Measurements from ENCODE around the gene RPRD1B.

RPRD1B gene

GRCh38 chr20:38130687-38131587 is 97.4 kb downstream of the RPRD1B start:
- Histone ChIP-seq H2AK5ac (ENCODE audit: low read length, severe bottlenecking) (no peak overlapping the region), H3K18ac (ENCODE audit: low read depth in 1 of 2, low read length in 2 of 2) (peak overlapping the region in 1 of 2 experiments; percentile 5), H3K36me3 (ENCODE audit: control insufficient read depth in 1 of 2, insufficient read depth in 2 of 2, low read depth in 1 of 2, low read length in 2 of 2) (peaks cover 0 to 4% of the 10 kb centered on the region in 2 experiments), H3K9me3 (ENCODE audit: control insufficient read depth, low read length) (no peaks in the 10 kb centered on the region), H3K79me1 (replicated peaks; ENCODE audit: low read length, poor library complexity, severe bottlenecking) (no peaks in the 10 kb centered on the region), H2AFZ (ENCODE audit: low read depth, low read length) (no peak overlapping the region), H4K91ac (ENCODE audit: low read length) (no peak overlapping the region), H3K4me1 (ENCODE audit: control insufficient read depth, insufficient read depth, low read depth, low read length) (peaks cover 22% of the 10 kb centered on the region), H3K4me2 (ENCODE audit: low read length, poor library complexity, severe bottlenecking) (no peak overlapping the region), H3K27ac (ENCODE audit: low read length, poor library complexity, severe bottlenecking) (no peak overlapping the region), H2BK12ac (ENCODE audit: low read length in 2 of 2) (no peak overlapping the region), H2BK120ac (ENCODE audit: low read depth, low read length) (no peak overlapping the region), H3K23ac (ENCODE audit: low read length in 2 of 2) (no peak overlapping the region), H3K9ac (ENCODE audit: low read length) (no peak overlapping the region), H2BK15ac (ENCODE audit: low read depth, poor library complexity, severe bottlenecking) (no peak overlapping the region), H3K4me3 (ENCODE audit: insufficient read depth in 1 of 2, low read depth in 1 of 2, low read length in 2 of 2) (no peak overlapping the region), H3K14ac (ENCODE audit: low read length in 2 of 2) (peak overlapping the region in 1 of 2 experiments; percentile 26), H3K27me3 (ENCODE audit: control insufficient read depth in 1 of 2, insufficient read depth in 1 of 2, low read length in 2 of 2) (peaks cover 0 to 27% of the 10 kb centered on the region in 2 experiments), H4K8ac (ENCODE audit: low read length) (peak overlapping the region; percentile 21), H3K4ac (ENCODE audit: low read depth in 1 of 2, low read length in 2 of 2) (no peak overlapping the region), H2BK5ac (ENCODE audit: low read depth, low read length, poor library complexity, severe bottlenecking) (no peak overlapping the region)
- 90% methylated on average over 17 of the region's 19 CpGs for WGBS
- no peak for DNase-seq

DNA sequence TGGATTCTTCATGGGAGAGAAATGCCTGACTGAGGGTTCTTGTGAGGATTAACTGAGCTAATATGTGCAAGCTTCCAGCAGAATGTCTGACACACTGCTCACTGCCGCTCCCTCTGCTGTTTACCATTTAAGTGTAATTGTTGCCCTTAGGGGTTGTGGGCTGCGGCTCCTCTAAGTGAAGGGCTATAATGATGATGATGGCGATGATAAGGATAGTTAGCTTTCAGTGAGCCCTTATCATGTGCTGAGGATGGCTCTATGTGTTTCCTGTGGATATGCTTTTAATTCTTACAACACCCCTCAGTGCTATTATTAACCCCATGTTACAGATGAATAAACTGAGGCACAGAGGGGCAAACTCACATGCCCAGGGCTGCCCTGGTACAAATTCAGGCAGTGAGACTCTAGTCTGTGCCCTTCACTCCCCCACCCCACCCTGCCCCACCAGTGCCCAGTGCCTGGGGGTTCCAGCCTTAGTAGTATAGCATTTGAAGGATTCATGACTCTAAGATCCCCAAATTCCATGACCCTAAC is 98.1 kb downstream of the RPRD1B start:
- no peak overlapping the region for H2BK15ac ChIP-seq (ENCODE audit: low read depth, poor library complexity, severe bottlenecking)
- no peak overlapping the region for H2BK12ac ChIP-seq (ENCODE audit: low read length in 2 of 2)
- H3K27ac ChIP-seq (ENCODE audit: low read length, poor library complexity, severe bottlenecking): no peak overlapping the region
- H3K9ac ChIP-seq (ENCODE audit: low read length): no peak overlapping the region
- H3K4me1 ChIP-seq (ENCODE audit: control insufficient read depth, insufficient read depth, low read depth, low read length): peaks cover 15% of the 10 kb centered on the region
- no peaks in the 10 kb centered on the region for H3K79me1 ChIP-seq (replicated peaks; ENCODE audit: low read length, poor library complexity, severe bottlenecking)
- H3K4me2 ChIP-seq (ENCODE audit: low read length, poor library complexity, severe bottlenecking): no peak overlapping the region
- no peak overlapping the region for H2AFZ ChIP-seq (ENCODE audit: low read depth, low read length)
- no peak overlapping the region for H3K14ac ChIP-seq (ENCODE audit: low read length in 2 of 2)
- no peak overlapping the region for H3K4me3 ChIP-seq (ENCODE audit: insufficient read depth in 1 of 2, low read depth in 1 of 2, low read length in 2 of 2)
- no peak overlapping the region for H3K23ac ChIP-seq (ENCODE audit: low read length in 2 of 2)
- no peak overlapping the region for H3K4ac ChIP-seq (ENCODE audit: low read depth in 1 of 2, low read length in 2 of 2)
- no peak overlapping the region for H4K91ac ChIP-seq (ENCODE audit: low read length)
- H2AK5ac ChIP-seq (ENCODE audit: low read length, severe bottlenecking): no peak overlapping the region
- WGBS: 73% methylated on average over 3 of the region's 3 CpGs
- H3K36me3 ChIP-seq (ENCODE audit: control insufficient read depth in 1 of 2, insufficient read depth in 2 of 2, low read depth in 1 of 2, low read length in 2 of 2): peaks cover 0 to 11% of the 10 kb centered on the region in 2 experiments
- H2BK120ac ChIP-seq (ENCODE audit: low read depth, low read length): no peak overlapping the region
- H4K8ac ChIP-seq (ENCODE audit: low read length): no peak overlapping the region
- no peak overlapping the region for H2BK5ac ChIP-seq (ENCODE audit: low read depth, low read length, poor library complexity, severe bottlenecking)
- peak; percentile 54 for DNase-seq
- H3K18ac ChIP-seq (ENCODE audit: low read depth in 1 of 2, low read length in 2 of 2): no peak overlapping the region
- no peaks in the 10 kb centered on the region for H3K9me3 ChIP-seq (ENCODE audit: control insufficient read depth, low read length)
- peaks cover 0 to 27% of the 10 kb centered on the region in 2 experiments for H3K27me3 ChIP-seq (ENCODE audit: control insufficient read depth in 1 of 2, insufficient read depth in 1 of 2, low read length in 2 of 2)

GRCh38 chr20:38132156-38132909 is 98.8 kb downstream of the RPRD1B start:
- Histone ChIP-seq H2AK5ac (ENCODE audit: low read length, severe bottlenecking) (no peak overlapping the region), H3K79me1 (replicated peaks; ENCODE audit: low read length, poor library complexity, severe bottlenecking) (no peaks in the 10 kb centered on the region), H3K27me3 (ENCODE audit: control insufficient read depth in 1 of 2, insufficient read depth in 1 of 2, low read length in 2 of 2) (peaks cover 0 to 27% of the 10 kb centered on the region in 2 experiments), H3K4ac (ENCODE audit: low read depth in 1 of 2, low read length in 2 of 2) (no peak overlapping the region), H3K27ac (ENCODE audit: low read length, poor library complexity, severe bottlenecking) (no peak overlapping the region), H2BK12ac (ENCODE audit: low read length in 2 of 2) (no peak overlapping the region), H2AFZ (ENCODE audit: low read depth, low read length) (peak overlapping the region; percentile 42), H3K14ac (ENCODE audit: low read length in 2 of 2) (peak overlapping the region in 1 of 2 experiments; percentile 9), H4K8ac (ENCODE audit: low read length) (no peak overlapping the region), H3K23ac (ENCODE audit: low read length in 2 of 2) (no peak overlapping the region), H3K4me1 (ENCODE audit: control insufficient read depth, insufficient read depth, low read depth, low read length) (peaks cover 10% of the 10 kb centered on the region), H4K91ac (ENCODE audit: low read length) (no peak overlapping the region), H2BK120ac (ENCODE audit: low read depth, low read length) (no peak overlapping the region), H2BK15ac (ENCODE audit: low read depth, poor library complexity, severe bottlenecking) (peak overlapping the region; percentile 44), H3K4me3 (ENCODE audit: insufficient read depth in 1 of 2, low read depth in 1 of 2, low read length in 2 of 2) (no peak overlapping the region), H2BK5ac (ENCODE audit: low read depth, low read length, poor library complexity, severe bottlenecking) (no peak overlapping the region), H3K18ac (ENCODE audit: low read depth in 1 of 2, low read length in 2 of 2) (peak overlapping the region in 1 of 2 experiments; percentile 13), H3K36me3 (ENCODE audit: control insufficient read depth in 1 of 2, insufficient read depth in 2 of 2, low read depth in 1 of 2, low read length in 2 of 2) (peaks cover 0 to 14% of the 10 kb centered on the region in 2 experiments), H3K4me2 (ENCODE audit: low read length, poor library complexity, severe bottlenecking) (no peak overlapping the region), H3K9me3 (ENCODE audit: control insufficient read depth, low read length) (no peaks in the 10 kb centered on the region), H3K9ac (ENCODE audit: low read length) (no peak overlapping the region)
- no peak for DNase-seq
- WGBS: 95% methylated on average over 25 of the region's 26 CpGs

All from mesenchymal stem cell (in vitro differentiated cells and primary cell).